ENCODE data around the gene PRSS12. TPM values are rescaled to one million over a fixed set of nuclear protein-coding genes. Genes with fewer than 3 reads are reported as not detected.

PRSS12 gene
- total and polyA plus RNA-seq, 2 donors (not counting 1 experiment from before 2014, with no cell fraction given), result not detected

DNA sequence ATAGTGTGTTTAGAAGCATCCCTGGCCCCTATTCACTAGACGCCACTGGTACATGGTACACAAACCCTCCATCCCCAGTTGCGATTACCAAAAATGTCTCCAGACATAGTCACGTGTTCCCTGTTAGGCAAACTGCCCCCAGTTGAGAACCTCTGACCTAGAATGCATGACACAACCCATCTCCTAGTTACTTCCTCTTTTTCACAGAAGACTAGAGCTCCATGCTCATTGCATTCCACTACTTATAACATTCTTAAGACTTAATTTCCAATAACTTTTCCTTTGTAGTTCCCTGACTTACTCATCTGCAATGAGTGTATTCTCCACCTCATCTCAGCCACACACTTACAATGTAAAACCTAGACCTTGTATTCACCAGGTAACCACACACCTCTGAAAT, 68.6 kb downstream of the PRSS12 start:
- TF ChIP-seq, protein P1, sequence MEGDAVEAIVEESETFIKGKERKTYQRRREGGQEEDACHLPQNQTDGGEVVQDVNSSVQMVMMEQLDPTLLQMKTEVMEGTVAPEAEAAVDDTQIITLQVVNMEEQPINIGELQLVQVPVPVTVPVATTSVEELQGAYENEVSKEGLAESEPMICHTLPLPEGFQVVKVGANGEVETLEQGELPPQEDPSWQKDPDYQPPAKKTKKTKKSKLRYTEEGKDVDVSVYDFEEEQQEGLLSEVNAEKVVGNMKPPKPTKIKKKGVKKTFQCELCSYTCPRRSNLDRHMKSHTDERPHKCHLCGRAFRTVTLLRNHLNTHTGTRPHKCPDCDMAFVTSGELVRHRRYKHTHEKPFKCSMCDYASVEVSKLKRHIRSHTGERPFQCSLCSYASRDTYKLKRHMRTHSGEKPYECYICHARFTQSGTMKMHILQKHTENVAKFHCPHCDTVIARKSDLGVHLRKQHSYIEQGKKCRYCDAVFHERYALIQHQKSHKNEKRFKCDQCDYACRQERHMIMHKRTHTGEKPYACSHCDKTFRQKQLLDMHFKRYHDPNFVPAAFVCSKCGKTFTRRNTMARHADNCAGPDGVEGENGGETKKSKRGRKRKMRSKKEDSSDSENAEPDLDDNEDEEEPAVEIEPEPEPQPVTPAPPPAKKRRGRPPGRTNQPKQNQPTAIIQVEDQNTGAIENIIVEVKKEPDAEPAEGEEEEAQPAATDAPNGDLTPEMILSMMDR (IDR thresholded peaks at IDR 0.05), result no peak
- TF ChIP-seq EZH2 (IDR thresholded peaks at IDR 0.05; ENCODE audit: borderline replicate concordance, insufficient read depth, low read depth, low read length, poor library complexity, severe bottlenecking), result no peak
- Histone ChIP-seq H3K36me3 (replicated peaks in 1 of 2; ENCODE audit: control extremely low read depth in 1 of 2, control insufficient read depth in 1 of 2, extremely low read depth in 1 of 2, insufficient read depth in 2 of 2, low read length in 1 of 2) (peaks cover 1 to 17% of the 10 kb centered on the region in 2 experiments), H3K4me3 (ENCODE audit: control extremely low read depth in 1 of 5, extremely low read depth in 1 of 5, insufficient read depth in 1 of 5, low read depth in 2 of 5, low read length in 4 of 5) (no peak overlapping the region), H3K27ac (ENCODE audit: low read length in 2 of 2) (no peak overlapping the region), H3K4me2 (replicated peaks; ENCODE audit: low read depth, low read length, poor library complexity, severe bottlenecking) (peak overlapping the region; percentile 12), H3K9me3 (ENCODE audit: control extremely low read depth in 1 of 3, control insufficient read depth in 2 of 3, insufficient read depth in 1 of 3, low read length in 2 of 3) (no peaks in the 10 kb centered on the region), H3K79me2 (ENCODE audit: control insufficient read depth, insufficient read depth, low read length) (peaks cover 2% of the 10 kb centered on the region), H3K4me1 (ENCODE audit: control insufficient read depth in 2 of 2, insufficient read depth in 2 of 2, low read length in 2 of 2) (peaks cover 27 to 28% of the 10 kb centered on the region in 2 donors), H4K20me1 (ENCODE audit: control insufficient read depth, insufficient read depth, low read length, poor library complexity, severe bottlenecking) (no peaks in the 10 kb centered on the region), H3K27me3 (replicated peaks in 1 of 4; ENCODE audit: control extremely low read depth in 1 of 4, control insufficient read depth in 3 of 4, insufficient read depth in 4 of 4, low read length in 3 of 4) (no peaks in the 10 kb centered on the region), H3K9ac (ENCODE audit: low read length) (no peak overlapping the region), H2AFZ (ENCODE audit: insufficient read depth, low read depth, low read length, poor library complexity, severe bottlenecking) (peak overlapping the region; percentile 32)
- Mint-ChIP-seq H3K27me3 (no peaks in the 10 kb centered on the region), H3K4me1 (peaks cover 40% of the 10 kb centered on the region), H3K4me3 (no peak overlapping the region), H3K9me3 (ENCODE audit: insufficient read depth) (no peaks in the 10 kb centered on the region), H3K27ac (no peak overlapping the region)
- intact Hi-C loops (cut with micrococcal nuclease), result no loop called here
- ATAC-seq (ENCODE audit: low read depth) (peak; percentile 63), DNase-seq (peak; percentile 53)
- ChIA-PET POLR2A (no interaction called here), CTCF (interaction anchor here (0.8 to 1.0 kb wide), 2 partner anchors 11 to 13 kb away, joined by 3 read pairs; no protein-coding TSS in a partner anchor)
- 50% methylated on average over 3 of the region's 3 CpGs for WGBS (ENCODE audit: insufficient coverage)

DNA sequence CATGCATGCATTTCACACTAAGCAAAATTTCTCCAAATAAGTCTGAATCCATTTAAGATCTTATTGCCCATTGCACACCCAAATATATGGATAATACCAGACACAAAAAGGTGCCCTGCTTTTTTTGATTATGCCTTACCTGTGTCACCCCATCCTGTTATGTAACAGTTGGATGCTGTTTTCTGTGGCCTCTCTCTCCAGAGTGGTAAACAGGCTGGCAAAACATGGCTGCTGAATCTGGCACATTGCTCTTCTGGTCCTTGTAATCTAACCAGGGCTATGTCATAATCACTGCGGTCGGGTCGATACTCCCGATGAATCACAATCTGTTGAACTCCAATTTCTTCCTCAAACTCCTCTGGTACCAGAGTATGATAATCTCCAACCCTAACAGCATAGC, 70.1 kb downstream of the PRSS12 start:
- POLR2A ChIA-PET, result no interaction called here
- H3K4me2 ChIP-seq (replicated peaks; ENCODE audit: low read depth, low read length, poor library complexity, severe bottlenecking), result no peak overlapping the region
- peaks cover 31 to 34% of the 10 kb centered on the region in 2 donors for H3K4me1 ChIP-seq (ENCODE audit: control insufficient read depth in 2 of 2, insufficient read depth in 2 of 2, low read length in 2 of 2)
- peak overlapping the region in 1 of 2 donors; percentile 96 for H3K27ac ChIP-seq (ENCODE audit: low read length in 2 of 2)
- peaks cover 8% of the 10 kb centered on the region for H3K79me2 ChIP-seq (ENCODE audit: control insufficient read depth, insufficient read depth, low read length)
- Mint-ChIP-seq H3K27ac (peak overlapping the region; percentile 5), H3K4me1 (peaks cover 50% of the 10 kb centered on the region), H3K9me3 (ENCODE audit: insufficient read depth) (no peaks in the 10 kb centered on the region), H3K4me3 (no peak overlapping the region), H3K27me3 (no peaks in the 10 kb centered on the region)
- H2AFZ ChIP-seq (ENCODE audit: insufficient read depth, low read depth, low read length, poor library complexity, severe bottlenecking), result no peak overlapping the region
- H3K9me3 ChIP-seq (ENCODE audit: control extremely low read depth in 1 of 3, control insufficient read depth in 2 of 3, insufficient read depth in 1 of 3, low read length in 2 of 3), result no peaks in the 10 kb centered on the region
- intact Hi-C loops (cut with micrococcal nuclease), result no loop called here
- H3K36me3 ChIP-seq (replicated peaks in 1 of 2; ENCODE audit: control extremely low read depth in 1 of 2, control insufficient read depth in 1 of 2, extremely low read depth in 1 of 2, insufficient read depth in 2 of 2, low read length in 1 of 2), result peaks cover 1 to 17% of the 10 kb centered on the region in 2 experiments
- no peak for ATAC-seq (ENCODE audit: low read depth)
- no peaks in the 10 kb centered on the region for H4K20me1 ChIP-seq (ENCODE audit: control insufficient read depth, insufficient read depth, low read length, poor library complexity, severe bottlenecking)
- H3K27me3 ChIP-seq (replicated peaks in 1 of 4; ENCODE audit: control extremely low read depth in 1 of 4, control insufficient read depth in 3 of 4, insufficient read depth in 4 of 4, low read length in 3 of 4), result no peaks in the 10 kb centered on the region
- 86% methylated on average over 4 of the region's 4 CpGs for WGBS (ENCODE audit: insufficient coverage)
- TF ChIP-seq, protein P1 (IDR thresholded peaks at IDR 0.05), result no peak
- TF ChIP-seq EZH2 (IDR thresholded peaks at IDR 0.05; ENCODE audit: borderline replicate concordance, insufficient read depth, low read depth, low read length, poor library complexity, severe bottlenecking), result no peak
- no peak for DNase-seq
- H3K9ac ChIP-seq (ENCODE audit: low read length), result no peak overlapping the region
- CTCF ChIA-PET, result no interaction called here
- H3K4me3 ChIP-seq (ENCODE audit: control extremely low read depth in 1 of 5, extremely low read depth in 1 of 5, insufficient read depth in 1 of 5, low read depth in 2 of 5, low read length in 4 of 5), result no peak overlapping the region
